ENCODE data around the gene SEC14L1.

The SEC14L1 gene

GRCh38 chr17:77164483-77165091 is 23.8 kb downstream of the SEC14L1 start:
- H3K27me3 ChIP-seq (replicated peaks), result no peaks in the 10 kb centered on the region
- H3K4me3 ChIP-seq (ENCODE audit: low read depth, low read length), result no peak overlapping the region
- DNase-seq, result no peak
- no peak for TF ChIP-seq CTCF (IDR thresholded peaks at IDR 0.05; ENCODE audit: low read depth, low read length, missing control alignments)
- H3K36me3 ChIP-seq (replicated peaks), result peaks cover 23% of the 10 kb centered on the region
- H3K27ac ChIP-seq, result peak overlapping the region; percentile 26
- in situ Hi-C loops (cut with HindIII; ENCODE audit: low pct_ligation_motif_present, low sequenced_read_pairs), result no loop called here

DNA sequence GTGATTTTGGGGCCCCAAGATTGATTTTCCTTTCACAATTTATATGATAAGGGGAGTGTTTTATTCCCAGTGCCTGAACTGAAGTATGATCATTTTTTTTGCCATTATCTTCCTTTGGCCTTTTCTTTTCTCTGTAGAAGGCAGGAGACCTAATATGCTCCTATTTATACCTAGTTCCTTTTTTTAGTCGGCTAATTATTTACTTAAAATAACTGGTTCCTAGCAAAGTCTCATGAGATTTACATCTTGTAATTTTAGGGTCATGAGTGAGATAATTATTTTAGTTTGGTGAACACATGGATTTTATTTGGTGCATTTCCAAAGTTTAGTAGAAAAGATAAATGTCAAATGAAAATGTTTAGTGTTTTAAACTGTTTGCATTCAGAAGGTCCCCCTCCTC is 24.8 kb downstream of the SEC14L1 start:
- Histone ChIP-seq H3K4me3 (ENCODE audit: low read depth, low read length) (no peak overlapping the region), H3K27me3 (replicated peaks) (no peaks in the 10 kb centered on the region), H3K27ac (no peak overlapping the region), H3K36me3 (replicated peaks) (peaks cover 23% of the 10 kb centered on the region)
- in situ Hi-C loops (cut with HindIII; ENCODE audit: low pct_ligation_motif_present, low sequenced_read_pairs), result no loop called here
- no peak for DNase-seq
- no peak for TF ChIP-seq CTCF (IDR thresholded peaks at IDR 0.05; ENCODE audit: low read depth, low read length, missing control alignments)

- Histone ChIP-seq H3K4me3 (ENCODE audit: low read depth, low read length) (no peak overlapping the region), H3K27ac (no peak overlapping the region), H3K36me3 (replicated peaks) (peaks cover 23% of the 10 kb centered on the region), H3K27me3 (replicated peaks) (no peaks in the 10 kb centered on the region)
- no peak for DNase-seq
- TF ChIP-seq CTCF (IDR thresholded peaks at IDR 0.05; ENCODE audit: low read depth, low read length, missing control alignments), result no peak
- in situ Hi-C loops (cut with HindIII; ENCODE audit: low pct_ligation_motif_present, low sequenced_read_pairs), result no loop called here
Measured at GRCh38 chr17:77167472-77168306, 26.9 kb downstream of the SEC14L1 start.

DNA sequence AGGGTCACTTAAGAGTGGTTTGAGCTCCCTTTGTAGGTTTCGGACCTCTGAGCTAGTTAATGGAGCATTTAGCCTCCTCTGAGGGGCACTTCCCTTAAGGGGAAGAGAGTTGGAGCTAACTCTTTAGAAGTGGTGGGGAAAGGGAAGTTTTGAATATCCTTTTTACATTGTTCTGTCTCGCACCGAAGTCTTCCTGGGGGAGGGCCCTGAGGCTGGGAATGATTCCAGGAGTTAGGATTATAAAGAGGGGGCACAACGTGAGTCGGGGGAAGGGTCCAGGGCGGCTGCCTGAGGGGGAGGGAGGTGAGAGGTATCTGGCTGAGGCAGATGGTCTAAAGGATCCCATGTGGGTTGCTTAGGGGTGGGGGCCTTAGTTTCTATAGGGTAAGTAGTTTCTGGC is 32.3 kb downstream of the SEC14L1 start:
- no peak overlapping the region for H3K4me3 ChIP-seq (ENCODE audit: low read depth, low read length)
- peaks cover 18% of the 10 kb centered on the region for H3K36me3 ChIP-seq (replicated peaks)
- no peak for TF ChIP-seq CTCF (IDR thresholded peaks at IDR 0.05; ENCODE audit: low read depth, low read length, missing control alignments)
- DNase-seq, result no peak
- H3K27ac ChIP-seq, result no peak overlapping the region
- in situ Hi-C loops (cut with HindIII; ENCODE audit: low pct_ligation_motif_present, low sequenced_read_pairs), result no loop called here
- H3K27me3 ChIP-seq (replicated peaks), result no peaks in the 10 kb centered on the region

DNA sequence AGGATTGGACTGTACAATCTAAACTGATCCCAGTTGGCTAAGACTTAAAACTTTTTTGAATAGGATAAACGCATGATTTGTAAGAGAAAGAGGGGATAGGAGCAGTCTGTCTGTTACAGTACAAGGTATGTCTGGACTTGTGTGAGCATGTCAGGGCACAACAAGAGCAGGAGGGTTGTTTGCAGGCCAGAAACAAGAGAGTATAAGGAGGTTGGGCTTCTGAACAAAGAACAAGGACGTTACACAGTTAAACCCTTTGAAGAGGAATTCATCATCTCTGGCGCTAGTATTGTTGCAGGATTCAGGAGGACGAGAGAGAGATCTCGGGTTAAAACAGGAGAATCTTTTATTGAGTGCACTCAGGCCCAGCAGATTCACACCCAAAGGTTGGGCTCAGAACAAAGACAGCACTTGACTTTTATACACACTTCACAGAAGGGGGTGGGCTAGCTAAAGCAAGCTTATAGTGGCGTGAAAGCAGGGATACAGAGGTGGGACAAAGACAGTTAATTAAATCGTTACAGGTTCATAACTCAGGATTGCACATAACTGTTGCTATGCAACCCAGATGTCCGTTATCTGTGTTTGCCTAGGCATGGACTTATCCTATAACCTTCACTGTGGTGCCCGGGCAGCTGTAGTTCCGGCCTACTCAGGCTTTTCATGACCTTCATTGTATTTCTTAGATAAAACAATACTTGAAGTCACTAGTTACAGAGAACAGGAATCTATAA is 34.3 kb downstream of the SEC14L1 start:
- Histone ChIP-seq H3K4me3 (ENCODE audit: low read depth, low read length) (no peak overlapping the region), H3K27ac (no peak overlapping the region), H3K27me3 (replicated peaks) (no peaks in the 10 kb centered on the region), H3K36me3 (replicated peaks) (peaks cover 18% of the 10 kb centered on the region)
- in situ Hi-C loops (cut with HindIII; ENCODE audit: low pct_ligation_motif_present, low sequenced_read_pairs), result no loop called here
- TF ChIP-seq CTCF (IDR thresholded peaks at IDR 0.05; ENCODE audit: low read depth, low read length, missing control alignments), result no peak
- DNase-seq, result no peak

All from brain microvascular endothelial cell (primary cell).